ENCODE data around the gene ITGA1.
"Not testable (repeated sequence)": the region's sequence is repeated elsewhere in the genome, so short reads cannot be mapped to it uniquely, and the experiment has no call there.

The ITGA1 gene

DNA sequence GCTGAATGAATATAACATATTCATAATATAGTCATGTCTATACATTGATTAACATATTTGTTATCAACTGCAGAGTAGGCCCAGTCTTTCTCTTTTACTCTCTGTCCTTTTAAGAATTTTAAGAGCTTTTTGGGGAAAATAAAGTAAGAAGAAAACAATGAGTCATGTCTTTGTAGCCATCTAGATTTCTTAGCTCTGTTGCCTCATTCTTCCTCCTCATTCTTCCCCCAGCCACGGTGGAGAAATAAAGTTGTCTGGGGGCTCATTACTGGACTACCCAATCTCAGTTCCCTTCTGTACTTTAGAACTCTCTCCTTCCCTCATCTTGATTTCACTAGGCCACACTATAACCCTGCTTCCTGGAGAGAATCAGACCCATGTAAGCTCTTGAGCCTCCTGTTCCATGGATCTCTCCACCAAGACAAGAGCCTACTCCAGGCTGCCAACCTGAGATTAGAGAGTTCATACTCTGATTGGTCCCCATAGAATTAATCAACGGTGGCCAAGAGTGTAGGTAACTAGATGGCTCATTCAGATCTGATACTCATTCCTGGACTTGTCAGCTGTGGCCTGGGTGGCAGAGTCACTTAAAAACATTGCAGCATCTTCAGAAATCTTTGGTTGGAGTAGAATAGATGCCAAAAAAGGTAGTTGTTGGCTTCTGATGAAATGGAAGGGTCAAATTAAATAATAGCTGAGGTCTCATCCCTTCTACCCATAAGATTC, 44.2 kb downstream of the ITGA1 start:
- no peak for DNase-seq (ENCODE audit: low spot score)

- no peak for DNase-seq (ENCODE audit: low spot score)
Measured at GRCh38 chr5:52834320-52834719, 46.6 kb downstream of the ITGA1 start.

- DNase-seq (ENCODE audit: low spot score), result peak; percentile 30
Measured at GRCh38 chr5:52837068-52837467, 49.4 kb downstream of the ITGA1 start.

GRCh38 chr5:52837591-52838001, 49.9 kb downstream of the ITGA1 start:
- no peak for DNase-seq (ENCODE audit: low spot score)

DNA sequence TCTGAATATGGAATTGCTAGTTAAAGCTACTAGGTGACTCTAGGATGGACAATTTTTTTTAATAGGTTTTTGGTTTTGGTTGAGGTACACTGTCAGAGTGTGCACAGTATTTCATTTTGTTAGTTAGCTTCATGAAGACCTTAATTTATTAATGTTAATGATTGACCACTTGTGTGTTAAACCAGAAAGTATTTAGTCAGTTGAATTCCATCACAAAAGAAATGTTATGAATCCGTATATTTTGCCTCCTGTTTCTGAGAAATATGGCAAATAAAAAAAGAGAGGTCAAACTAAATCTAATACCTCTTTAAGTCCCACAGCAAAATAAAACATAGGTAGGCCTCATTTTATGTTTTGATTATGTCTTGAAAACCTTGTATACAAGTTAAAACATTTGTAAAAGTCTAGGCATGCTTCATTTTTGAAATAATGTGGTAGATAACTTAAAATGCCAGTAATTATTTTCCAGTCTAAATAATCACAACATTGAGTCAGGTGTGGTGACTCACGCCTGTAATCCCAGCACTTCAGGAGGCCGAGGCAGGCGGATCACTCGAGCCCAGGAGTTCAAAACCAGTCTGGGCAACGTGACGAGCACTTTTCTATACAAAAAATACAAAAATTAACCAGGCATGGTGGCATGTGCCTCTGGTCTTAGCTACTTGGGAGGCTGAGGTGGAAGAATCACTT, 50.8 kb downstream of the ITGA1 start:
- DNase-seq (ENCODE audit: low spot score), result no peak

- no peak for DNase-seq (ENCODE audit: low spot score)
Measured at GRCh38 chr5:52839285-52839684, 51.6 kb downstream of the ITGA1 start.

DNA sequence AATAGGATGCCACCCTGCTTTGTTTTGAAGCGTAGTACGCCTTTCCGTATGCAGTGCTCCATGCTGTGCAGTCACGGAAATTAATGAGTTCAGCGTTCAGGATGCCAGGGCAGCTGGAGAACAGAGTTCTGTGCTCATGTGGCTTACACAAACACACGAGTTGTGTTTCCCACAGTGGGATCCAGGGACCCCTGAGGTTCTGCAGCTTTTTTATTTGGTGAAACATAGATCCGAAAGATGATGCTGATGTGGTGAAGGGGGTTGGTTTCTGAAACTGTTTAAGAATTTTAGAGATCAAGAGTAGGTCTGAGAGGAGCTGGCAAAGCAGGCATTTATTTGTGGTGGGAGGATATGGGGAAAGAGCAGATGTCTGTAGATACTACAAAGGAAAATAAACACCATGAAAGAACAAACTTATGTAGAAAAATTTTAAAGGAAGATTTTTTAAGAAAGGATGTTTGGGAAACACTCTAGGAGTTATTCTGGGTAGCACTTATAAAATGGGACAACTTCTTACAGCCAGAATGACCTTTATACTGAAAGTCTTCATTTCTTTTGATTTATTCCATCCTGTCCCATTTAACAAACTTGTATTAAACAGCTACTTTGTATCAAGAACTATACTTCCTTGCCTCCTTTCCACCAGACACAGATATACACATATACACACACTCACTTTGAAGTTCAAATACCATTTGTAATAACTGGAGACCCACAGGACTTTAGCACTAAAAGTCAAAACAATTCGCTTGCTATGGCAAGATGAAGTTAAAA, 52.7 kb downstream of the ITGA1 start:
- peak; percentile 32 for DNase-seq (ENCODE audit: low spot score)

DNA sequence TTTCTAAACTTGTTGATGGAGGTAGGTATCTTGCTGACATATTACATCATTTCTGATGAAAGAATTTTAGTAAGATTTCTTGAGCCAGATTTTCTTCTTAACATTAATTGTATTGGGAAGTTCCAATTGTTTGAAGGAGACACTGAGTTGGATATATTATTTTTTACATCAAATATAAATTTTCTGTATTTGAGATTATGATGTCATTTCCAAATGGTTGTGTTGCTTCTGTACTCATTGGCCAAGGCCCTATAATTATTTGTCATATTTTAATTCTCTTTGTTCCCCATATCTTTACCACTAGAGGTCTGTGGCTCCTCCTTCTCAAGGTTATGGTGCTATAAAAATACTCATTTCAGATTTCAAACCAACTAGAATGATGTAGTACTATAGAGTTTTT, 53.4 kb downstream of the ITGA1 start:
- DNase-seq (ENCODE audit: low spot score), result no peak

DNA sequence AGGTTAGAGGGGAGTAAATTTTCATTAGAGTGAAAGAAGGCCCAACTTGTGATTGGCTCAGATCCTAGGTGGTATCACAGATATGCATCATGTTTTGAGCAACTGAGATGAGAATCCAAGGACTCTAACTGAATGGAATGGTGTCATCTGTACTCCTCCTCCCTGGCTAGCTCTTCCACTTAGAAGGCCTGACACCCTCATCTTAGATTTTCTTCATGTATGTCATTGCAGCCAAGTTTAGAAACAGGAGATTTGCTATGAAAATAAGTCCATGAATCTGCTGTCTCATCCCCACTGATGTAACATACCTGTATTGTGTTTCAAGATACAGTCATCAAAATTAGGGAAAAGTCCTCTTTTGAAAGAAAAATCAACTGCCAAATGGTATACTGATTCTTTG, 54.4 kb downstream of the ITGA1 start:
- DNase-seq (ENCODE audit: low spot score), result no peak

DNA sequence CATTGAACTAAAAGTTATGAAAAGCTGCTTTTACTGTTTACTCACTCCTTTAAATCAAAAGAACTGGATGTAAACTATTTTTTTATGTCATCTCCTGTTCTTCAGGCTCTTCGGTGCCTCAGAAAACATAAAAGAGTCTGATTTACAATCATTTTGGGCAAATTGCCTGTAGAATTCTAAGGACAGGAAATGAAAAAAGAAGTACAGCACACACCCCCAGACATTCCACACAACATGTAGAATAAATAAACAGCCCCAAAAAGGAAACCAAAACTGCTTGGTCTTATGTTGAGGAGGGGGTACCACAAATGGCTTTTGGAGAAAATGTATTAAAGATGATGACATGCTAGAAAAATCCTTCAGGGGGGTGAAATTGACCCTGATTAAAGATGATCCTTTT, 57.2 kb downstream of the ITGA1 start:
- no peak for DNase-seq (ENCODE audit: low spot score)

- no peak for DNase-seq (ENCODE audit: low spot score)
Measured at GRCh38 chr5:52846182-52846842, 58.6 kb downstream of the ITGA1 start.

DNA sequence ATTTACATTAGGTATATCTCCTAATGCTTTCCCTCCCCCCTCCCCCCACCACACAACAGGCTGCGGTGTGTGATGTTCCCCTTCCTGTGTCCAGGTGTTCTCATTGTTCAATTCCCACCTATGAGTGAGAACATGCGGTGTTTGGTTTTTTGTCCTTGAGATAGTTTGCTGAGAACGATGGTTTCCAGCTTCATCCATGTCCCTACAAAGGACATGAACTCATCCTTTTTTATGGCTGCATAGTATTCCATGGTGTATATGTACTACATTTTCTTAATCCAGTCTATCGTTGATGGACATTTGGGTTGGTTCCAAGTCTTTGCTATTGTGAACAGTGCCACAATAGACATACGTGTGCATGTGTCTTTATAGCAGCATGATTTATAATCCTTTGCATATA, 61.0 kb downstream of the ITGA1 start:
- not testable (repeated sequence) for DNase-seq (ENCODE audit: low spot score)

DNA sequence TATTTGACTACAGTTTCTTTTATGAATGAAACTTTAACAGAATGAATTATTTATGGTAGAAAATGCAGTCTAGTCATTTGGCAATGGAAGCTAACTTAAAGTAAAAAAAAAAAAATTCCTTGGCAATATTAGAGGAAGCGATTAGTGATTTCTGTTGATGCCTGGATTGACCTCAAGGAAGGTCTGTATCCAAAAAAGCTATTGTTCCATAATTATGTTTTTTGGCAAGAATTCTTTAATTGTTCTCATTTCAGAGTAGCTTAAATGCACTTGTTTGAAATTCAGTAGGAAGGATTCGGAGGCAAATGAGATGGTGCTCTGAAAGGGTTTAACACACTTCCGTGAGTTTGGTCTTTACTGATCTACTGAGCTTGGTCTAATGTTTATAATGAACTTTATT, 61.8 kb downstream of the ITGA1 start:
- DNase-seq (ENCODE audit: low spot score), result no peak

GRCh38 chr5:52853650-52854049, 65.9 kb downstream of the ITGA1 start:
- DNase-seq (ENCODE audit: low spot score), result no peak

DNA sequence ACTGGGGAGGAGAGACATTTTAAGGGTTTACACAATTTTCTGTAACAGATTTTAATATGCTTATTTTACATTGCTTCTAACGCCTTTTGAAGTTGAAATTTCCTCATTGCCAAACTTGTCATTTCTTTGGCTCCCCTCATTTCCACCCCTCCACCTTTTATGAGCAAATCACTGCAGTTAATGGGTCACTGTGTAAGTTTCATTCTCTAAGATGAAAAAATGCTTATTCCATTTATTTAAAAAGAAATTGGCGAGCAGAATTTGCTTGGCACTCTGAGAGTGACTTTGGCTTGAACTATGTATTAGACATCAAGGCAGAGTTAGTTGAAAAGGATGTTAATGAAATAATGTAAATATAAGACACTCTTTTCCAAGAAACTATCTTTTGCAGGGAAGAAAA, 66.6 kb downstream of the ITGA1 start:
- no peak for DNase-seq (ENCODE audit: low spot score)

- DNase-seq (ENCODE audit: low spot score), result no peak
Measured at GRCh38 chr5:52854949-52855348, 67.2 kb downstream of the ITGA1 start.

- no peak for DNase-seq (ENCODE audit: low spot score)
Measured at GRCh38 chr5:52856564-52856963, 68.8 kb downstream of the ITGA1 start.

GRCh38 chr5:52859628-52860027, 71.9 kb downstream of the ITGA1 start:
- DNase-seq (ENCODE audit: low spot score), result no peak

DNA sequence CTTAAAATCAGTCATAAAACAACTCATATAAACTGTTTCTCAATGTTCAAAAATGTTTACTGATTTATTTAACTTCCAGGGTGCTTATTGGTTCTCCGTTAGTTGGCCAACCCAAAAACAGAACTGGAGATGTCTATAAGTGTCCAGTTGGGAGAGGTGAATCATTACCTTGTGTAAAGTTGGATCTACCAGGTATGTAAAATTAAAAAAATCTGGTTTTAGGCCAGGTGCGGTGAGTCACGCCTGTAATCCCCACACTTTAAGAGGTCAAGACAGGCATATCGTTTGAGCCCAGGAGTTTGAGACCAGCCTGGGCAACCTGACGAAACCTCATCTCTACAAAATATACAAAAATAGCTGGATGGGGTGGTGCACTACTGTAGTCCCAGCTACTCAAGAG, 73.7 kb downstream of the ITGA1 start:
- DNase-seq (ENCODE audit: low spot score), result no peak

DNA sequence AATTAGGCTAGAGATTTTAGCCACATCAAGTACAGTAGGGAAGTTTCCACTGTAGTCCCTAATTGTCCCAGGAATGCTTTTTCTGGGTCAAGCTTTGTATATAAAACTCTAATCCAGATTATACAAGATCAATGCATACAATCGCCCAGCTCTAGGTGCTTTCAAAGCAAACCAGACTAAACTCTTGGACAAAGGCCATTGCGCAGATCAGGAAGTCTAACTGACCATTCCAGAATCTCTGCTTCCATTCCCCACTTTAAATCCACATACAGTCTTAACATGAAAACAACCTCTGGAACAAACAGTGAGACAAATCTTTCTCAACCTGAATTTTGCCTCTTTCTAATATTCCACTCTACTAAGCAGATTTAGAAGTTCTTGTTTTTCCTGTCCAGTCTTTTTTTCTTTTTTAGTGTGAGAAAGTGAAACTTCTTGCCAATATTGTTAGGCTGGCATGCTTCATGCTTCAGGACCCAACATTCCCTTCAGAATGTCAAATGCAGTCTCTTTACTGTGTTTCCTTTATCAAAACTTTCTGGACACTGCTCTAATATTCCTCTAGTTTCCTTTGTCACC, 76.1 kb downstream of the ITGA1 start:
- no peak for DNase-seq (ENCODE audit: low spot score)

DNA sequence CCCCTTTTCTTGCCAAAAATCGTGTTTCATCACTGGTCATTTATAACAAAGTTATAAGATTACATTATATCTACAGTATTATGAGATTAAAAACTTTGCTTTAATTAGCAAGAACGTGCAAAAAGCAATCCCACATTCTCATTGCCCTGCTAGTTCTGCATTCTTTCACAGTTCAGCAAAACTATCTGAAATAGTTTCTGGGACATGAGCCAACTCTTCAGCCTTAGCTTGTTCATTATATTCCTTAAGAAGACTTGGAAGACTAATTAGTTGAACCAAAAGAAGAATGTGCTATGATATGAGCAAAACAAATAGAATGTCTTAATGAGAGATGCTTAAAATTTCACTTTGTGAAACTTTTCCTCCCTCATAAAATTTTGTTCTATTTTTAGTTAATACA, 76.7 kb downstream of the ITGA1 start:
- peak; percentile 18 for DNase-seq (ENCODE audit: low spot score)

- DNase-seq (ENCODE audit: low spot score), result no peak
Measured at GRCh38 chr5:52864884-52865283, 77.2 kb downstream of the ITGA1 start.

Measured in Ammon's horn (tissue), 1 donor.